Tibial nerve (tissue), 4 donors: ENCODE data around the gene EEF2. TPM values are rescaled to one million over a fixed set of nuclear protein-coding genes. Genes with fewer than 3 reads are reported as not detected.

Source experiments
- DNase-seq, 2 donors: peaks; one replicate each; pipeline ENCODE4 v3.0.0-alpha.2; 2019; ENCODE audit warnings: low spot score in 2 of 2
- H3K27ac ChIP-seq, 4 donors: fragments of 200-600 bp; sonication (generic) in 3 of 4; one replicate each; pipeline ENCODE4 v1.5.1; 2017 to 2019; ENCODE audit warnings: mild to moderate bottlenecking in 1 of 4
- H3K27me3 ChIP-seq, 2 donors: fragments of 200-600 bp; sonication (generic) in 1 of 2; one replicate each; pipeline versions ENCODE4 v1.5.1 to v1.6.0; 2017 to 2019
- H3K36me3 ChIP-seq, 3 donors: fragments of 200-600 bp; sonication (generic); one replicate each; pipeline ENCODE4 v1.5.1; 2018 to 2019
- H3K4me1 ChIP-seq, 4 donors: fragments of 200-600 bp; sonication (generic) in 3 of 4; one replicate each; pipeline ENCODE4 v1.5.1; 2017 to 2019
- H3K4me3 ChIP-seq, 4 donors: fragments of 200-600 bp; sonication (generic) in 3 of 4; one replicate each; pipeline ENCODE4 v1.5.1; 2017 to 2019; ENCODE audit warnings: mild to moderate bottlenecking in 1 of 4, moderate library complexity in 1 of 4
- H3K9me3 ChIP-seq, 4 donors: fragments of 200-600 bp; sonication (generic) in 3 of 4; one replicate each; pipeline ENCODE4 v1.5.1; 2017 to 2019
- CTCF ChIP-seq, 5 experiments: fragments of 200-600 bp in 3 of 5; fragments of 450-650 bp in 2 of 5; sonication (generic) in 3 of 5; IDR thresholded peaks; one replicate each; pipeline ENCODE4 v1.5.1; 2016 to 2019; ENCODE audit warnings: antibody characterized with exemption in 5 of 5, mild to moderate bottlenecking in 3 of 5, moderate library complexity in 2 of 5
- EP300 ChIP-seq, 2 donors: sonication (generic); formaldehyde crosslinking; IDR thresholded peaks; one replicate each; pipeline ENCODE4 v1.6.1; 2017; ENCODE audit warnings: antibody characterized with exemption in 2 of 2, mild to moderate bottlenecking in 1 of 2
- POLR2A ChIP-seq, 2 donors: fragments of 450-650 bp; IDR thresholded peaks; one replicate each; pipeline ENCODE4 v1.6.1; 2017; ENCODE audit warnings: antibody characterized with exemption in 2 of 2, mild to moderate bottlenecking in 2 of 2, moderate library complexity in 2 of 2
- WGBS, 2 donors: methylation state at CpG; one replicate each; pipeline ENCODE4 v1.1.5; 2018; 5-methylcytosine and 5-hydroxymethylcytosine counted together
- total RNA-seq, 4 donors: library from RNA; depleted of rRNA; stranded (reverse); fragments of >200 nt; gene quantifications; one replicate each; pipeline ENCODE4 v1.1.0, GENCODE V29; 2016

The EEF2 gene
- total RNA-seq, 4 donors from 2014 or later: 1,233 to 1,650 (median 1,549) TPM

- WGBS, 2 donors: 86 to 87% methylated on average over 29 to 30 of the region's 30 CpGs
- peak overlapping the region in 3 of 4 donors; percentile 95 to 98 (median 98) for H3K27ac ChIP-seq
- H3K27me3 ChIP-seq: no peaks in the 10 kb centered on the region
- H3K4me3 ChIP-seq: no peak overlapping the region
- peaks cover 3 to 51% (median 23%) of the 10 kb centered on the region in 4 donors for H3K4me1 ChIP-seq
- TF ChIP-seq POLR2A (IDR thresholded peaks at IDR 0.05) (no peak), CTCF (IDR thresholded peaks at IDR 0.05) (no peak), EP300 (IDR thresholded peaks at IDR 0.05) (no peak)
- no peak for DNase-seq
- no peaks in the 10 kb centered on the region for H3K9me3 ChIP-seq
- peaks cover 7 to 67% (median 25%) of the 10 kb centered on the region in 3 donors for H3K36me3 ChIP-seq
Measured at GRCh38 chr19:3966051-3967017, 18.9 kb downstream of the EEF2 start.

GRCh38 chr19:3964256-3965194 lies 20.7 kb downstream of the EEF2 start:
- Histone ChIP-seq H3K36me3 (peaks cover 13 to 86% (median 38%) of the 10 kb centered on the region in 3 donors), H3K27me3 (no peaks in the 10 kb centered on the region), H3K9me3 (no peaks in the 10 kb centered on the region), H3K4me1 (peaks cover 3 to 42% (median 18%) of the 10 kb centered on the region in 4 donors), H3K4me3 (no peak overlapping the region), H3K27ac (no peak overlapping the region)
- DNase-seq: no peak
- WGBS, 2 donors: 86 to 93% methylated on average over 53 to 58 of the region's 60 CpGs
- TF ChIP-seq POLR2A (IDR thresholded peaks at IDR 0.05): no peak
- TF ChIP-seq CTCF (IDR thresholded peaks at IDR 0.05): no peak
- TF ChIP-seq EP300 (IDR thresholded peaks at IDR 0.05): no peak

GRCh38 chr19:3963458-3964255 lies 21.6 kb downstream of the EEF2 start:
- H3K4me3 ChIP-seq: no peak overlapping the region
- peaks cover 0 to 34% (median 10%) of the 10 kb centered on the region in 4 donors for H3K4me1 ChIP-seq
- TF ChIP-seq CTCF (IDR thresholded peaks at IDR 0.05) (no peak), POLR2A (IDR thresholded peaks at IDR 0.05) (no peak), EP300 (IDR thresholded peaks at IDR 0.05) (no peak)
- H3K27me3 ChIP-seq: no peaks in the 10 kb centered on the region
- H3K36me3 ChIP-seq: peaks cover 13 to 94% (median 47%) of the 10 kb centered on the region in 3 donors
- WGBS, 2 donors: 91 to 93% methylated on average over 18 to 24 of the region's 35 CpGs
- no peaks in the 10 kb centered on the region for H3K9me3 ChIP-seq
- no peak for DNase-seq
- no peak overlapping the region for H3K27ac ChIP-seq

- H3K27ac ChIP-seq: no peak overlapping the region
- 89 to 92% methylated on average over 21 to 24 of the region's 24 CpGs for WGBS, 2 donors
- TF ChIP-seq POLR2A (IDR thresholded peaks at IDR 0.05) (no peak), CTCF (IDR thresholded peaks at IDR 0.05) (no peak), EP300 (IDR thresholded peaks at IDR 0.05) (no peak)
- H3K9me3 ChIP-seq: no peaks in the 10 kb centered on the region
- peaks cover 0 to 7% (median 0%) of the 10 kb centered on the region in 4 donors for H3K4me1 ChIP-seq
- H3K36me3 ChIP-seq: peaks cover 14 to 99% (median 56%) of the 10 kb centered on the region in 3 donors
- DNase-seq: no peak
- no peak overlapping the region for H3K4me3 ChIP-seq
- H3K27me3 ChIP-seq: no peaks in the 10 kb centered on the region
Measured at GRCh38 chr19:3961007-3961406, 24.3 kb downstream of the EEF2 start.
